Ectodermal cell (in vitro differentiated cells): Measurements from ENCODE around the gene CSTPP1.
"Not testable (repeated sequence)": the region's sequence is repeated elsewhere in the genome, so short reads cannot be mapped to it uniquely, and the experiment has no call there.

Experiments used
- H3K27ac ChIP-seq: 2 replicates; pipeline ENCODE4 v1.7.0; 2013; ENCODE audit warnings: mild to moderate bottlenecking, low read depth, low read length; ENCODE audit not compliant: insufficient read depth, poor library complexity, severe bottlenecking
- H3K27me3 ChIP-seq: 2 replicates; pipeline ENCODE4 v1.7.0; 2013; ENCODE audit warnings: mild to moderate bottlenecking, low read length; ENCODE audit not compliant: insufficient read depth, control insufficient read depth, poor library complexity, severe bottlenecking
- H3K36me3 ChIP-seq: one replicate; pipeline ENCODE4 v1.7.0; 2013; ENCODE audit warnings: low read length; ENCODE audit not compliant: control insufficient read depth, insufficient read depth
- H3K4me1 ChIP-seq: one replicate; pipeline ENCODE4 v1.7.0; 2013; ENCODE audit warnings: low read length; ENCODE audit not compliant: control insufficient read depth, insufficient read depth
- H3K4me3 ChIP-seq: 2 replicates; pipeline ENCODE4 v1.7.0; 2013; ENCODE audit warnings: low read depth, low read length, control low read depth; ENCODE audit not compliant: insufficient read depth
- H3K9me3 ChIP-seq: 2 replicates; pipeline ENCODE4 v1.7.0; 2013; ENCODE audit warnings: mild to moderate bottlenecking, low read length, moderate library complexity; ENCODE audit not compliant: control insufficient read depth
- WGBS, 2 experiments: methylation state at CpG; one replicate each; pipeline ENCODE4 v1.1.7; 2013; ENCODE audit warnings: missing lambda C conversion rate in 2 of 2; 5-methylcytosine and 5-hydroxymethylcytosine counted together

CSTPP1 gene

DNA sequence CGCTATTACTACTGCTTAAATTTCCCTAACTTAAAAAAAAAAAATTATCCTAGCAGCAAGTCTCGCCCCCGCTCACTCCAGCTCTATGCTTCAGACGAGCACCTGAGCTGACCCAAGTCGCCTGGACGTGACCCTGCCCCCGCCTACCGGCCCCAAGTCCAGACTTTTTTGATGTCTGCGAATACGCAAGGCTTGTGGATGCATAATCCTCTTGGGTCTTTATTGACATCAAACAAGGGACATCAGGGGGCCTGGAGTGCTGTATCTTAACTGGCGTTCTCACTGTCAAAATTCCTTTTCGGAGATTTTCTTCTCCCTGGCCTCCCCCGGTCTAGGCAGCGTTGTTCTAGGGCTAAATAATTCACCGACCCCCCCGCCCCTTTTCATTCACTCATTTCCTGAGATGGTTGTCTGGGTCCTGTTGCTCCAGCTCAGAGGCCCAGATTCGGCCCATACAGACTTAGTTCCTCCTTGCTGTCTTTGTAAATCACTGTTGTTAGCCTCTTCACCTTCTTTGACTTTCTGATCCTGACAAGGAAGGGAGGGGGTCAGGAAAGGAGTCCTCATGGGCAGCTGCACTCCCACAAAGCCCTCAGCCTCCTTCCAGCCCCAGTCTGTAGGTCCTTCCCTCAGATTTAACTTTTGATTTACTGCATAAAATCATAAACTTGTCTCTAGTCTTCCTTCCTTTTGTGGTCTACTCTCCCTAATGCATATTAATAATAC is 17.6 kb upstream of the CSTPP1 start:
- WGBS, 2 experiments, result 1% methylated on average over 17 of the region's 17 CpGs
- Histone ChIP-seq H3K27me3 (no peaks in the 10 kb centered on the region), H3K4me3 (peak overlapping the region; percentile 87), H3K27ac (peak overlapping the region; percentile 76), H3K4me1 (peaks cover 25% of the 10 kb centered on the region), H3K36me3 (no peaks in the 10 kb centered on the region), H3K9me3 (no peaks in the 10 kb centered on the region)

DNA sequence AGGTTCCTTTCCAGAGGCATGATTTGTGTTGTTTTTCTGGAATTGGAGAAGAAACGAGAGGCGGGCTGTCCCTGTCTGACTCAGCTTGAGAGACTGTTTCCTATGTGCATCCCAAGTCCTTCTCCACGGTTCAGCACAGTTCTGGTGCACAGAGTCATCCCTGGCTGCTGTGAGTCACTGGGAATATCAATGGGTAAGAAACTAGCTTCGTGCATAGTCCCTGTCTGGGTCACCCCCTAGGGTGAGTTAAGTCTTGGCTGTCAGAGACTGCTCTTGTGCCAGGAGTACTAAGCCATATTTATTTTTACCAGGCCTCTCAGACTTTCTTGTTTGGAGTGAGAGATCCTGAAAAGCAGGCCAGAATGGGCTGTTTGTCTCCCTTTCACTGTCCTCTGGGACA is 15.8 kb upstream of the CSTPP1 start:
- H3K36me3 ChIP-seq, result no peaks in the 10 kb centered on the region
- no peaks in the 10 kb centered on the region for H3K9me3 ChIP-seq
- H3K27ac ChIP-seq, result no peak overlapping the region
- 72 to 75% methylated on average over 4 of the region's 4 CpGs for WGBS, 2 experiments
- H3K27me3 ChIP-seq, result no peaks in the 10 kb centered on the region
- peaks cover 10% of the 10 kb centered on the region for H3K4me1 ChIP-seq
- H3K4me3 ChIP-seq, result no peak overlapping the region

DNA sequence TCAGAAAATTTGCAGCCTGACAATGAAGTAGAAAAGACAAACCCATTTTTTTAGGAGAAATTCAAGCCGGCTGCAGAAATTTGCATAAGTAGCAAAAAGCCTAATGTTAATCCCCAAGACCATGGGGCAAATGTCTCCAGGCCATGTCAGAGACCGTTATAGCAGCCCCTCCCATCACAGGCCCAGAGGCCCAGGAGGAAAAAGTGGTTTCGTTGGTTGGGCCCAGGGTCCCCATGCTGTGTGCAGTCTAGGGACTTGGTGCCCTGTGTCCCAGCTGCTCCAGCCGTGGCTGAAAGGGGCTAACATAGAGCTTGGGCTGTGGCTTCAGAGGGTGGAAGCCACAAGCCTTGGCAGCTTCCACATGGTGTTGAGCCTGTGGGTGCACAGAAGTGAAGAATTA is 8.6 kb upstream of the CSTPP1 start:
- H3K27me3 ChIP-seq, H3K9me3 ChIP-seq, H3K4me3 ChIP-seq, H3K36me3 ChIP-seq, H3K4me1 ChIP-seq, H3K27ac ChIP-seq: not testable (repeated sequence)
- WGBS, 2 experiments, result 85 to 93% methylated on average over 4 of the region's 4 CpGs

DNA sequence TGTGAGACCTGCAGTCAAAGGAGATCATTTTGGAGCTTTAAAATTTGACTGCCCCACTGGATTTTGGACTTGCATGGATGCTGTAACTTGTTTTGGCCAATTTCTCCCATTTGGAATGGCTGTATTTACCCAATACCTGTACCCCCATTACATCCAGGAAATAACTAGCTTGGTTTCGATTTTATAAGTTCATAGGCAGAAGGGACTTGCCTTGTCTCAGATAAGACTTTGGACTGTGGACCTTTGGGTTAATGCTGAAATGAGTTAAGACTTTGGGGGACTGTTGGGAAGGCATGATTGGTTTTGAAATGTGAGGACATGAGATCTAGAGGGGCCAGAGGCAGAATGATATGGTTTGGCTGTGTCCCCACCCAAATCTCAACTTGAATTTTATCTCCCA is 7.9 kb upstream of the CSTPP1 start:
- not testable (repeated sequence) for H3K4me3 ChIP-seq, H3K9me3 ChIP-seq, H3K27ac ChIP-seq, H3K27me3 ChIP-seq, H3K4me1 ChIP-seq, H3K36me3 ChIP-seq
- WGBS, 2 experiments, result 89 to 100% methylated on average over 1 of the region's 1 CpG

DNA sequence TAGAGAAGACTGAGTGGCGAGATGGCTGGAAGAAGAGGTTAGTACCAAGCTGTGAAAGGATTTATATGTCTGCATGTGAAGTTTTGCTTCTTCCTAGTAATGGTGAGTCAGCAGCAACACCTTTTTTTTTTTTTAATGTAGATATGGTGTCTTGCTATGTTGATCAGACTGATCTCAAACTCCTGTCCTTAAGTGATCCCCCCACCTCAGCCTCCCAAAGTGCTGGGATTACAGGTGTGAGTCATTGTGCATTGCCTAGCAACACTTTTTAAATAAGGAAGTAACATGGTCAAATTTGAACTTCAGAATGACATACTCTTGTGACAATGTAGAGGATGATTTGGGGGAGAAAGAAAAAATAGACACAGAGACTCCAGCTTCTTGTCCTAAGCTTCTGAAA is 6.5 kb upstream of the CSTPP1 start:
- Histone ChIP-seq H3K4me3 (no peak overlapping the region), H3K27me3 (no peaks in the 10 kb centered on the region), H3K27ac (no peak overlapping the region), H3K36me3 (no peaks in the 10 kb centered on the region), H3K4me1 (no peaks in the 10 kb centered on the region), H3K9me3 (no peaks in the 10 kb centered on the region)
- 97 to 98% methylated on average over 1 of the region's 1 CpG for WGBS, 2 experiments

DNA sequence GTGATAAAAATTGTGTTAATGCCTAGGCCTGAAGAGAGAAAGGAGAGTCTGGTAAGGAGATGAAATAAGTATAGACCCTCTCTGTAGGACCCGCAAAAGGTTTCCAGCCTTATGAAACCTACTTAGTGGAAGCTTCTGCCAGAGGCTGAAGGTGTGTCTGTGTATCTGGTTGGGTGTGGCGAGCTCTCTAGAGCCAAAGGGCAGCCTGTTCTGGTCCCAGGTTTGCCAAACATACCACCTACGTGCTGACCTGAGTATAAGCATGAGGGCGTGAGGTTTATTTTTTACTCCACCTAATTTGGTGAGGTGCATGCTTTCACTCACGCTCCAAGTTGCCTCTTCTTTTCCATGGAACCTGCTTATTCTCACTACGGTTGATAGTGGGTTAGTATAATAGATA is 5.6 kb downstream of the CSTPP1 start:
- H3K9me3 ChIP-seq, result no peaks in the 10 kb centered on the region
- 96 to 97% methylated on average over 5 to 6 of the region's 6 CpGs for WGBS, 2 experiments
- no peak overlapping the region for H3K27ac ChIP-seq

DNA sequence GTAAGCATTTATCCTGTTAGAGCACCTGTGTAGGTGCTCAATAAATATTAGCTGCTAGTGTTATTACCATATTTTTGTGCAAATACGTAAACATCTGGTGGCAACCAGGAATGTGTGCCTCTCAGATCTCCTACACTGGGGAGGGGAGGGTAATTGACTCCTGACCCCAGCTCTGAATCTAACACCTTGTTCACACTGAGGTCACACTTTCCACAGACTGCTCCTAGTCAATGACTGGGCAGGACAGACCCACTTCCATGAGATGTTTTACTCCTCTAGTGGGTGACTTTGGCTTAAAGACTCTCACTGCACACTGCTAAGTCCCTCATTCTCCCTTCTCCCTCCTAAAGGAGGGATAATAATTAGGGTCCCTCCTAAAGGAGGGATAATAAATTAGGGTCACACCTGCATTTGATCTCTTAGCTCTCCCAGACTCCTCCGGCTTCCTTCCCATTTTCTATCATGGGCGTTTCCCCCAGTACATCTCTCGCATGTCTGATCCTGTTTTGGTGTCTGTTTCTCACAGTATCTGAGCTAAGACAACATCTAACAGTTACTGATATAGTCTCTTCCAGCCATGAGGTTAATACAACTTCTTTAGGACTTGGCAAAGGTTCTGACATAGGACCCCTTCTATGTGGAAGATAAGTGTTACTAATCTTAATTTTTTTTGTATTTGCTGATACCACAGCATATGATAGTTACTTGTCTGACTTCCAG is 8.0 kb downstream of the CSTPP1 start:
- Histone ChIP-seq H3K27me3 (no peaks in the 10 kb centered on the region), H3K4me1 (peaks cover 7% of the 10 kb centered on the region), H3K27ac (no peak overlapping the region), H3K36me3 (peaks cover 5% of the 10 kb centered on the region), H3K9me3 (no peaks in the 10 kb centered on the region), H3K4me3 (no peak overlapping the region)
- WGBS, 2 experiments, result 93 to 95% methylated on average over 4 of the region's 4 CpGs

More for the DNA sequence above, 5.6 kb downstream of the CSTPP1 start:
- Histone ChIP-seq H3K36me3 (peaks cover 5% of the 10 kb centered on the region), H3K4me1 (peaks cover 4% of the 10 kb centered on the region), H3K27me3 (no peaks in the 10 kb centered on the region), H3K4me3 (no peak overlapping the region)

DNA sequence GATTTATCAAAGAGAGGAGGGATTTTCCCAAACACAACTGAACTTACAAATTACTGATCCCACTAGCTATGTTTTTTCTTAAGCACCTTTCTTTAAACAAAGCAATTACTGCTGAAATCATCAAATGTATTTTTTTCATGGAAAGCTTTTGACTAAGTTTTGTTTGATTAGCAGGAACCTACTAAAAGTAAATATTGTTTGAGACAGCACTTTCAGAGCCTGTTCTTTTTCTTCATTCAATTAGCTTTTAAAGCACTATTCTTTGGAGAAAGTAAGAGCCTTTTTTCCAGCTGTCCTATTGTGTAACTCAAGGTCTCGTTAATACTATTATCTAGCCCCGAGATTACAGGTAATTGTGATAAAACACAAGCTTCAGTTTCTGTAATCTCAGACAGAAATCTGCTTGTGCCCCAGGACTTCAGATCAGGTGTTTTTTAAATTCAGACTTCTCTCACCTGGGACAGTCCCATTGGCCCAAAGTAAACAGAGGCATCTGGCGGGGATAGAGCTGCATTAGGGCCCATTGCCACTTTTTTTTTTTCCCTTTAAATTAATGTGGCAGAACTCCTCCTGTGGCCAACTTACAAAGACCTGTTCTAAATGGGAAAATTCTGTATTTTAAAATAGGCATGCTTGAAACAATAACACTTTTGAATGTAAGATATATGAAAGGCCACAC is 11.0 kb downstream of the CSTPP1 start:
- H3K27me3 ChIP-seq, result no peaks in the 10 kb centered on the region

DNA sequence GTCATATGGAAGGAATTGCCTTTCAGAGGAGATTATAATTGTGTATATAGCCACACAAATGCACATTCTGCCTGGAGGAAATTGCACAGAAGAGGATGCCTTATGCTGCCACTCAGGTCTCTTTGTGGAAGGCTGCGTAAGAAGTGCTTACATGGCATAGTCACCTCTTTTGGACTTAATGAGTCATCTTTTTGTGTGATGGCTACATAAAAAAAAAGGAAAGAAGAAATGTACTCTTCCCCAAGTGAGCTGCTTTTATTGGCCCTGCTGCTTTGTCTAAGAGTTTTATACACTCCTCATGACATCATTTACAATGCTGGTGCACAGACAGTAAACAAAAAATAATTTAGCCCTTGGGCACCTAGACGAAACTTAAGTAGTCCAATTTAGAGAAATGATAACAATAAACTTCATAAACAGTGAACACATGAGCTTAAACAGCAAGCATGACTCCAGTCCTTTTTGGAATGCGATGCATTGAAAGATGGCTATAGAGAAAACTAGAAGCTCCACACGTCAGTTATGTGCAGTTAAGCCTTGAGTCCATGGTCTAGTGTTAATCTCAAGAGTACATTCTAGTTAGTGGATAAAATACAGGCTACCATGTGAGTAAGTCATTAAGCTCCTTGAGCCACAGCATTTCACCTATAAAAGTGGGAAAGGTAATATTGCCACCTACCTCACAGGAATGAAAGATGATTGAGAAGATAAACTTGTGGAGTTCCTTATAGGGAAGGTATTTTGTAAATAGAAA is 12.0 kb downstream of the CSTPP1 start:
- H3K36me3 ChIP-seq, result no peaks in the 10 kb centered on the region
- no peak overlapping the region for H3K27ac ChIP-seq
- H3K4me3 ChIP-seq, result no peak overlapping the region
- H3K27me3 ChIP-seq, result no peaks in the 10 kb centered on the region
- WGBS, 2 experiments, result 97 to 100% methylated on average over 4 of the region's 4 CpGs
- no peaks in the 10 kb centered on the region for H3K9me3 ChIP-seq
- H3K4me1 ChIP-seq, result peaks cover 22% of the 10 kb centered on the region

More for the DNA sequence above, 11.0 kb downstream of the CSTPP1 start:
- Histone ChIP-seq H3K27ac (no peak overlapping the region), H3K36me3 (no peaks in the 10 kb centered on the region), H3K4me1 (peaks cover 12% of the 10 kb centered on the region), H3K4me3 (no peak overlapping the region), H3K9me3 (no peaks in the 10 kb centered on the region)
- WGBS, 2 experiments, result 70 to 78% methylated on average over 3 of the region's 3 CpGs

DNA sequence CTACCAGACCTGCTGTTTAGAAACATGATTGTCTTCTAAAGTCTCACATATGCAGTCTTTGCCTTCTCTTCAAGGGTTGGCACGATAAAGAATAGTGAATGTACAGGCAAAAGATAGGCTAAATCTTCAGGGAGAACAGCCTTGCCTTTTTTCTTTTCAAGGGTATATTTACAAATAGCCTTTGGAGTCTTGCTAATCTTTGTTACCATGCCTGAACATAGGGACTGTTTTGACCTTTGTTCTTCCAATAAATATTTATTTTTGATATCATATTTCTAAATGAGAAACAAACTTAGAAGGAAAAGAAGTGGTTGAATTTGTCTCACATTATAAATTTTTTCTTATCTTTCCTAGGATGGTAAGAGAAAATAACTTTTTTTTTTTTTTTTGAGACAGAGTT is 12.7 kb downstream of the CSTPP1 start:
- H3K9me3 ChIP-seq, result no peaks in the 10 kb centered on the region

More for the DNA sequence above, 12.7 kb downstream of the CSTPP1 start:
- peaks cover 22% of the 10 kb centered on the region for H3K4me1 ChIP-seq
- no peaks in the 10 kb centered on the region for H3K36me3 ChIP-seq
- H3K27ac ChIP-seq, result no peak overlapping the region
- 90 to 100% methylated on average over 1 of the region's 1 CpG for WGBS, 2 experiments
- H3K4me3 ChIP-seq, result no peak overlapping the region
- H3K27me3 ChIP-seq, result no peaks in the 10 kb centered on the region
